ENCODE measurements around the gene ULK4. TPM values are rescaled to one million over a fixed set of nuclear protein-coding genes. Genes with fewer than 3 reads are reported as not detected.
"Not testable (repeated sequence)": the region's sequence is repeated elsewhere in the genome, so short reads cannot be mapped to it uniquely, and the experiment has no call there.

ULK4 gene
- total RNA-seq, 3 donors from 2014 or later = 7.2 to 10.1 (median 9.5) TPM

DNA sequence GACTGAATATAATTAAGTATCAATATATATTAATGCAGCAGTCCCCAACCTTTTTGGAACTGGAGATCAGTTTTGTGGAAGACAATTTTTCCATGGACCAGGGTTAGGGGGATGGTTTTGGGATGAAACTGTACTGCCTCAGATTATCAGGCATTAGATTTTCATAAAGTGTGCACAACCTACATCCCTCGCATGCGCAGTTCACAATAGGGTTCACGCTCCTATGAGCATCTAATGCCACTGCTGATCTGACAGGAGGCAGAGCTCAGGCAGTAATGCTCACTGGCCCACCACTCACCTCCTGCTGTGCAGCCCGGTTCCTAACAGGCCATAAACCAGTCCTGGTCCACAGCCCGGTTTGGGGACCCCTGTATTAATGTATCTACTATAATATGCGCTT is 95.6 kb downstream of the ULK4 start:
- ATAC-seq (no peak), DNase-seq (no peak)
- Histone ChIP-seq H3K36me3 (ENCODE audit: low read depth) (no peaks in the 10 kb centered on the region), H3K4me3 (no peak overlapping the region), H3K9me3 (no peaks in the 10 kb centered on the region), H3K4me1 (ENCODE audit: low read depth) (no peaks in the 10 kb centered on the region)
- intact Hi-C loops (cut with DNase I, micrococcal nuclease) = no loop called here
- TF ChIP-seq, protein P1, sequence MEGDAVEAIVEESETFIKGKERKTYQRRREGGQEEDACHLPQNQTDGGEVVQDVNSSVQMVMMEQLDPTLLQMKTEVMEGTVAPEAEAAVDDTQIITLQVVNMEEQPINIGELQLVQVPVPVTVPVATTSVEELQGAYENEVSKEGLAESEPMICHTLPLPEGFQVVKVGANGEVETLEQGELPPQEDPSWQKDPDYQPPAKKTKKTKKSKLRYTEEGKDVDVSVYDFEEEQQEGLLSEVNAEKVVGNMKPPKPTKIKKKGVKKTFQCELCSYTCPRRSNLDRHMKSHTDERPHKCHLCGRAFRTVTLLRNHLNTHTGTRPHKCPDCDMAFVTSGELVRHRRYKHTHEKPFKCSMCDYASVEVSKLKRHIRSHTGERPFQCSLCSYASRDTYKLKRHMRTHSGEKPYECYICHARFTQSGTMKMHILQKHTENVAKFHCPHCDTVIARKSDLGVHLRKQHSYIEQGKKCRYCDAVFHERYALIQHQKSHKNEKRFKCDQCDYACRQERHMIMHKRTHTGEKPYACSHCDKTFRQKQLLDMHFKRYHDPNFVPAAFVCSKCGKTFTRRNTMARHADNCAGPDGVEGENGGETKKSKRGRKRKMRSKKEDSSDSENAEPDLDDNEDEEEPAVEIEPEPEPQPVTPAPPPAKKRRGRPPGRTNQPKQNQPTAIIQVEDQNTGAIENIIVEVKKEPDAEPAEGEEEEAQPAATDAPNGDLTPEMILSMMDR (IDR thresholded peaks at IDR 0.05) = no peak

DNA sequence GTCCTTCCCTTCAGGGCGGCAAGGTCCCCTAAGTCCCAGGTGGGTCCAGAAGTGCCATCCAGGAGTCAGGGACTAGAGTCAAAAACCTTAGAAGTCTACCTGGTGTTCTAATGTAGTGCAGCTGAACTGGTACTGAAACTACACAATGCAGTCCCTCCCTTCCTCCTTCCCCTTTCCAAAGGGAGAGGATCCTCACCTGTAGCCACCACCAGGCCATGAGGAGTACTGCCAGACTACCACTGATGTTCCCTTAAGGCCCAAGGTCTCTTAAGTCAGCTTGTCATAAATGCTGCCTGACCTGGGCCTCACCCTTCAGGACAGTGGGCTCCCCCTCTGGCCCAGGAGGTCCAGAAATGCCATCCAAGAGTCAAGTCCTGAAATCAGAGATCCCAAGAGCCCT is 98.9 kb downstream of the ULK4 start:
- intact Hi-C loops (cut with DNase I, micrococcal nuclease) = no loop called here
- H3K4me3 ChIP-seq = no peak overlapping the region
- no peaks in the 10 kb centered on the region for H3K36me3 ChIP-seq (ENCODE audit: low read depth)
- H3K9me3 ChIP-seq = no peaks in the 10 kb centered on the region
- peak; percentile 59 for ATAC-seq
- no peaks in the 10 kb centered on the region for H3K4me1 ChIP-seq (ENCODE audit: low read depth)
- DNase-seq = peak in 1 of 3 donors; percentile 4
- TF ChIP-seq, protein P1 (IDR thresholded peaks at IDR 0.05) = no peak

DNA sequence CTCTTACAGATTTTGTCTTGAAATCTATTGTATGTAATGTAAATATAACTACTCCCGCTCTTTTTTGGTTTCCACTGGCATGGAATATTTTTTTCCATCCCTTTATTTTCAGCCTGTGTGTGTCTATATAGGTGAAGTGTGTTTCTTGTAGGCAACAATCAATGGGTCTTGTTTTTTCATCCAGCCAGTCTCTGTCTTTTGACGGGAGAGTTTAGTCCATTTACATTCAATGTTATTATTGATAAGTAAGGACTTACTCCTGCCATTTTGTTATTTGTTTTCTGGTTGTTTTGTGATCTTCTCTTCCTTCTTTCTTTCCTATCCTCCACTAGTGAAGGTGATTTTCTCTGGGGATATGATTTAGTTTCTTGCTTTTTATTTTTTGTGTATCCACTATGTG is 101.4 kb downstream of the ULK4 start:
- DNase-seq; H3K9me3 ChIP-seq; H3K36me3 ChIP-seq (ENCODE audit: low read depth); H3K4me1 ChIP-seq (ENCODE audit: low read depth); intact Hi-C loops (cut with DNase I, micrococcal nuclease); H3K4me3 ChIP-seq; ATAC-seq: not testable (repeated sequence)

DNA sequence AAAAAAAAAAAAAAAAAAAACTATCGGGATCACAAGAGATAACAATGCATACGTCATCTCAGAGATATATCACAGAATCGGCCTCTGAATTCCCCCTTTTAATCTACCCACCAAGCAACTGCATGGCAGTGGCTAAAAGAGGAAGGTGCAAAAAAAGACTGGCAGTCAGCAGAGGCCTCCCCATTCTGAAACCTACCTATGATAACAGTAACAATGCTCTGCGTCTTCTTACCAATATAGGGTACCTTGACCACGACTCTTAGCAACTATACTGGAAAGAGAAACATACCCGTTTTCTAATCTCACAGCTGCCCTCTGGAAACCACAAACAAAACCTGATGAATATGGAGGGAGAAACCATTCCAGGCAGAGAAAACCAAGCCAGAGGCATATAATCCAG is 106.9 kb downstream of the ULK4 start:
- DNase-seq = no peak
- no peak for ATAC-seq
- intact Hi-C loops (cut with DNase I, micrococcal nuclease) = no loop called here
- Histone ChIP-seq H3K36me3 (ENCODE audit: low read depth) (no peaks in the 10 kb centered on the region), H3K4me3 (no peak overlapping the region), H3K4me1 (ENCODE audit: low read depth) (no peaks in the 10 kb centered on the region), H3K9me3 (no peaks in the 10 kb centered on the region)
- TF ChIP-seq, protein P1 (IDR thresholded peaks at IDR 0.05) = no peak

DNA sequence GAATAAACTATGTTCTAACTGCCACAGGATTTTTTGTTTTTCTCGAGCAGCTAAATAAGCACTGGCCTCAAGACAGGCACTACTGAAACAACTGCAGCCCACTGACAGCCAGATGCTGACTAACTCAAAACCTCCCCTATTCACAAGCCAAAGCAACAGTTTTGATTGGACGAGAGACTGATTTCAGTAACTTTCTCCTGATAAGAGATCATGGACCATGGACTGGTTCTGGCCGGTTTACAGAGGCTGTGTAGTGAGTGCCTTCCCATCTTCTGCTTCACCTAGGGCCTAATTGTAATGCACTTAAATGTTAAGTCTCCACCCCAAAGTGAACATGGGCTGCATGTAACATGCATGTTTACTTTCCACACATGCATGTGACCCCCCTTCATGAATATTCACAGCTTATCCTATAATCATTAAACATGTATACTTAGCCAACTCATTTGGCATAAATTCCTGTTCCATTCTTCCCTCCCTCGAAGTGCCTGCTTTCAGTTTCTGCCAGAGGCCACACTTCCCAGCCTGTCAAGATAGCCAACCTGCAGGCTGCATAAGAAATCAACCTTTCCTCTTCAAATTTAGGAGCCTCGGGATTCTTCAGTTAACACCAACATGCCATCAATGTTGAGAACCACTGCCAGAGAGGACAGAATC is 108.2 kb downstream of the ULK4 start:
- H3K4me3 ChIP-seq = no peak overlapping the region
- H3K36me3 ChIP-seq (ENCODE audit: low read depth) = no peaks in the 10 kb centered on the region
- TF ChIP-seq, protein P1 (IDR thresholded peaks at IDR 0.05) = no peak
- ATAC-seq = no peak
- intact Hi-C loops (cut with DNase I, micrococcal nuclease) = no loop called here
- no peak for DNase-seq
- no peaks in the 10 kb centered on the region for H3K9me3 ChIP-seq
- no peaks in the 10 kb centered on the region for H3K4me1 ChIP-seq (ENCODE audit: low read depth)

DNA sequence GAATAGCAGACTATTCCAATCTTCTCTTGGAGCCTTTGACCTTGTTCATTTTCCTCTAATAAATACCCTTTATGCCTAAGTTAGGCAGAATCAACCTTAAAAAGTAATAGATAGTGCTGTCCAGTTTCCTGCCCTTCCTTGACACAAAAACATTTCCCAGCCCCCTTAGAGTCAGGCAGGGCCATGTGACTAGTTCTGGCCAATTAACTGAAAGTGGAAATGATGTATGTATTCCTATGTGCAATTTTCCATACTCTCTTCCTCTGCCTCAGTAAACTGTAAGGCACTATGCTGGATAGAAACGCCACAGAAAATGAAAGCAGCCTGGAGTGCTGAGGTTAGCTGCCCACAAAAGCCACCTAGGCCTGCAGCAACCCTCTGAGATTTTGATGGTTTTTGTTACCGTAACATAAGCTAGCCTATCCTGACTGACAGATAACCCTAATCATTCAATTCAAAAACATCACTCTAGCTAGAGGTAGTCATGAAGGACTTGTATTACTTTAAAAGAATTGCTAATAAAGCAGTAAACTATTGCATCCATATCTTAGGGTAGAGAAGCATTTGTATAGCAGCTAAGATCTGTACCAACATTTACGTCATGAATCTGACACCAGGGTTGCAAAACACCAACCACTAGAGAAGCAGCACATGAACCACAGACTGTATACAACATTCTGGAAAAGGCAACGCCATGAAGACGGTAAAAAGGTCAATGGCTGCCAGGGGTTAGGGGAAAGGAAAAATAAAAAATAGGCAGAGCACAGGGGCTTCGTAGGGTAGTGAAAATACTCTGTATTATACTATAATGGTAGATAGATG is 112.9 kb downstream of the ULK4 start:
- Histone ChIP-seq H3K4me1 (ENCODE audit: low read depth) (no peaks in the 10 kb centered on the region), H3K4me3 (no peak overlapping the region), H3K36me3 (ENCODE audit: low read depth) (no peaks in the 10 kb centered on the region), H3K9me3 (no peaks in the 10 kb centered on the region)
- ATAC-seq (no peak), DNase-seq (no peak)
- TF ChIP-seq, protein P1 (IDR thresholded peaks at IDR 0.05) = no peak
- intact Hi-C loops (cut with DNase I, micrococcal nuclease) = no loop called here
